HCT116 (cell line): Measurements from ENCODE around the gene TMEM106C. TPM values are rescaled to one million over a fixed set of nuclear protein-coding genes. Genes with fewer than 3 reads are reported as not detected.

ENCODE experiments used
- ATAC-seq: fragments of 200-7000 bp; cut with Tn5 transposase; 2 replicates; pipeline ENCODE4 v1.9.1; 2020; ENCODE audit warnings: mild to moderate bottlenecking, moderate library complexity
- BruUV-seq: library from RNA; stranded (reverse); fragments of 400-500 nt; replicated peaks from 2 replicates; lab custom pipeline; 2021; lab: Mats Ljungman, UMichigan
- CTCF ChIA-PET: fragments of 300-600 bp; sonication (Branson Sonifier 250); formaldehyde crosslinking; loops from one replicate; lab custom pipeline; 2021; ENCODE audit warnings: antibody characterized with exemption; lab: Charles Lee
- POLR2A ChIA-PET: fragments of 300-600, 350-600 bp; sonication (Branson Sonifier 250); formaldehyde crosslinking; loops from one replicate; lab custom pipeline; 2021; ENCODE audit warnings: antibody characterized with exemption; lab: Charles Lee
- RAD21 ChIA-PET, 2 experiments: fragments of 300-600 bp; sonication (Branson Sonifier 250); formaldehyde crosslinking; loops; one replicate each; lab custom pipeline; 2023; ENCODE audit warnings: low total read pairs in 2 of 2; ENCODE audit not compliant: uncharacterized antibody in 2 of 2, unreplicated experiment in 2 of 2, low non-redundant PET in 1 of 2; lab: Charles Lee
- DNase-seq: peaks from one replicate; pipeline ENCODE4 v3.0.0-alpha.2; 2010; ENCODE audit warnings: low read depth, low spot score
- H2AFZ ChIP-seq: fragments of 200-600 bp; shearing (Covaris generic), sonication (generic); 2 replicates; pipeline ENCODE4 v1.6.1; 2017; ENCODE audit warnings: low read depth, mixed run types, mixed read lengths, antibody characterized with exemption, low read length; ENCODE audit not compliant: poor library complexity, severe bottlenecking
- H3K27ac ChIP-seq: 2 replicates; pipeline ENCODE4 v1.5.1; 2012; ENCODE audit warnings: low read depth, low read length
- H3K27me3 ChIP-seq: fragments of 200-600 bp; sonication (generic); 2 replicates; pipeline ENCODE4 v1.6.1; 2016; ENCODE audit warnings: mixed run types, low read length, mixed read lengths; ENCODE audit not compliant: insufficient read depth
- H3K36me3 ChIP-seq, 2 experiments: fragments of 200-500 bp in 1 of 2; fragments of 200-600 bp in 1 of 2; sonication (Bioruptor generic) in 1 of 2; sonication (generic) in 1 of 2; 2 replicates each; pipeline versions ENCODE4 v1.5.1 to v1.6.1; 2014 to 2016; ENCODE audit warnings: low read length in 2 of 2, inconsistent platforms in 1 of 2, mixed read lengths in 1 of 2, mixed run types in 1 of 2; ENCODE audit not compliant: insufficient read depth in 2 of 2, control insufficient read depth in 1 of 2
- H3K4me1 ChIP-seq, 2 experiments: fragments of 200-600 bp in 1 of 2; sonication (generic) in 1 of 2; 2 replicates each; pipeline versions ENCODE4 v1.5.1 to v1.6.1; 2012 to 2017; ENCODE audit warnings: low read length in 2 of 2, inconsistent platforms in 1 of 2, mild to moderate bottlenecking in 1 of 2, mixed read lengths in 1 of 2, mixed run types in 1 of 2, moderate library complexity in 1 of 2; ENCODE audit not compliant: insufficient read depth in 2 of 2, control insufficient read depth in 1 of 2
- H3K4me2 ChIP-seq: fragments of 200-600 bp; sonication (generic); 2 replicates; pipeline ENCODE4 v1.6.1; 2017; ENCODE audit warnings: mixed run types, low read length, mixed read lengths
- H3K4me3 ChIP-seq, 2 experiments: fragments of 200-600 bp in 1 of 2; sonication (generic) in 1 of 2; replicated peaks in 1 of 2; 2 replicates each; pipeline ENCODE4 v1.5.1; 2011 to 2016; ENCODE audit warnings: low read length in 2 of 2, control low read depth in 1 of 2, low read depth in 1 of 2, mild to moderate bottlenecking in 1 of 2, mixed read lengths in 1 of 2, mixed run types in 1 of 2
- H3K79me2 ChIP-seq: fragments of 200-600 bp; sonication (generic); 2 replicates; pipeline ENCODE4 v1.6.1; 2017; ENCODE audit warnings: mild to moderate bottlenecking, mixed run types, low read length, moderate library complexity, mixed read lengths; ENCODE audit not compliant: insufficient read depth
- H3K9ac ChIP-seq: fragments of 200-600 bp; sonication (generic); 2 replicates; pipeline ENCODE4 v1.6.1; 2016; ENCODE audit warnings: low read length, mixed read lengths
- H3K9me2 ChIP-seq: fragments of 200-600 bp; sonication (generic), shearing (Covaris generic); 2 replicates; pipeline ENCODE4 v1.6.1; 2017; ENCODE audit warnings: mixed run types, mild to moderate bottlenecking, moderate library complexity; ENCODE audit not compliant: insufficient read depth
- H3K9me3 ChIP-seq, 2 experiments: fragments of 200-500 bp in 1 of 2; fragments of 200-600 bp in 1 of 2; sonication (Bioruptor generic) in 1 of 2; sonication (generic) in 1 of 2; 2 replicates each; pipeline ENCODE4 v1.6.1; 2014 to 2017; ENCODE audit warnings: low read length in 2 of 2, mixed read lengths in 2 of 2, inconsistent platforms in 1 of 2, low read depth in 1 of 2, mild to moderate bottlenecking in 1 of 2, mixed run types in 1 of 2, moderate library complexity in 1 of 2; ENCODE audit not compliant: control insufficient read depth in 1 of 2, insufficient read depth in 1 of 2
- H4K20me1 ChIP-seq: fragments of 200-600 bp; sonication (generic), shearing (Covaris generic); 2 replicates; pipeline ENCODE4 v1.6.1; 2017; ENCODE audit warnings: mixed run types, mild to moderate bottlenecking, moderate library complexity; ENCODE audit not compliant: insufficient read depth
- EGR1 ChIP-seq: IDR thresholded peaks from 2 replicates; pipeline ENCODE4 v1.6.1; 2012; ENCODE audit warnings: low read depth
- ELF1 ChIP-seq: IDR thresholded peaks from 2 replicates; pipeline ENCODE4 v1.6.1; 2012; ENCODE audit warnings: low read depth, borderline replicate concordance
- EZH2phosphoT487 ChIP-seq: fragments of 200-600 bp; IDR thresholded peaks from 2 replicates; pipeline ENCODE4 v1.6.1; 2018; ENCODE audit warnings: antibody characterized with exemption, borderline replicate concordance
- FOSL1 ChIP-seq: IDR thresholded peaks from 2 replicates; pipeline ENCODE4 v1.6.1; 2012; ENCODE audit warnings: low read depth
- JUND ChIP-seq: IDR thresholded peaks from 2 replicates; pipeline ENCODE4 v1.6.1; 2012
- POLR2A ChIP-seq: IDR thresholded peaks from 2 replicates; pipeline ENCODE4 v1.7.0; 2011; ENCODE audit warnings: borderline replicate concordance; ENCODE audit not compliant: insufficient read depth, insufficient read length; ENCODE audit errors: extremely low read depth
- POLR2AphosphoS5 ChIP-seq: IDR thresholded peaks from 2 replicates; pipeline ENCODE4 v1.6.1; 2011; ENCODE audit warnings: mild to moderate bottlenecking, low read depth, low read length, moderate library complexity
- RAD21 ChIP-seq: IDR thresholded peaks from 2 replicates; pipeline ENCODE4 v1.6.1; 2012; ENCODE audit warnings: low read depth, mild to moderate bottlenecking
- SP1 ChIP-seq: IDR thresholded peaks from 2 replicates; pipeline ENCODE4 v1.6.1; 2012; ENCODE audit warnings: low read depth
- SRF ChIP-seq: IDR thresholded peaks from 2 replicates; pipeline ENCODE4 v1.6.1; 2012; ENCODE audit warnings: low read depth
- TCF7L2 ChIP-seq: IDR thresholded peaks from 2 replicates; pipeline ENCODE4 v1.7.0; 2011; ENCODE audit warnings: borderline replicate concordance, inconsistent platforms; ENCODE audit not compliant: insufficient read depth, insufficient read length; ENCODE audit errors: extremely low read depth
- ZFX ChIP-seq: fragments of 450-650 bp; IDR thresholded peaks from 2 replicates; pipeline ENCODE4 v1.6.1; 2017
- ZNF274 ChIP-seq: fragments of 200-500 bp; sonication (Bioruptor generic); IDR thresholded peaks from 2 replicates; pipeline ENCODE4 v1.6.1; 2014; ENCODE audit warnings: mild to moderate bottlenecking, low read depth, low read length, inconsistent platforms
- intact Hi-C: fragments of 100-400 bp; cut with micrococcal nuclease; formaldehyde crosslinking; loops from 2 replicates; pipeline ENCODE4 v1.10.0; 2022
- total RNA-seq: library from RNA; stranded (reverse); gene quantifications from one replicate; pipeline ENCODE4 v1.2.1, GENCODE V29; 2021; ENCODE audit not compliant: unreplicated experiment
- TF ChIP-seq, protein P1 (sequence below): IDR thresholded peaks from 2 replicates; pipeline ENCODE4 v1.6.1; 2012; ENCODE audit warnings: low read depth
- TF ChIP-seq, protein P2 (sequence below): IDR thresholded peaks from 2 replicates; pipeline ENCODE4 v1.6.1; 2012
- TF ChIP-seq, protein P3 (sequence below): IDR thresholded peaks from 2 replicates; pipeline ENCODE4 v1.6.1; 2012
- TF ChIP-seq, protein P4 (sequence below): IDR thresholded peaks from 2 replicates; pipeline ENCODE4 v1.6.1; 2011; ENCODE audit warnings: mild to moderate bottlenecking, low read length, moderate library complexity; ENCODE audit not compliant: insufficient replicate concordance; ENCODE audit errors: extremely low read depth

The TMEM106C gene
- total RNA-seq, 1 experiment from 2014 or later, result 94.7 TPM

DNA sequence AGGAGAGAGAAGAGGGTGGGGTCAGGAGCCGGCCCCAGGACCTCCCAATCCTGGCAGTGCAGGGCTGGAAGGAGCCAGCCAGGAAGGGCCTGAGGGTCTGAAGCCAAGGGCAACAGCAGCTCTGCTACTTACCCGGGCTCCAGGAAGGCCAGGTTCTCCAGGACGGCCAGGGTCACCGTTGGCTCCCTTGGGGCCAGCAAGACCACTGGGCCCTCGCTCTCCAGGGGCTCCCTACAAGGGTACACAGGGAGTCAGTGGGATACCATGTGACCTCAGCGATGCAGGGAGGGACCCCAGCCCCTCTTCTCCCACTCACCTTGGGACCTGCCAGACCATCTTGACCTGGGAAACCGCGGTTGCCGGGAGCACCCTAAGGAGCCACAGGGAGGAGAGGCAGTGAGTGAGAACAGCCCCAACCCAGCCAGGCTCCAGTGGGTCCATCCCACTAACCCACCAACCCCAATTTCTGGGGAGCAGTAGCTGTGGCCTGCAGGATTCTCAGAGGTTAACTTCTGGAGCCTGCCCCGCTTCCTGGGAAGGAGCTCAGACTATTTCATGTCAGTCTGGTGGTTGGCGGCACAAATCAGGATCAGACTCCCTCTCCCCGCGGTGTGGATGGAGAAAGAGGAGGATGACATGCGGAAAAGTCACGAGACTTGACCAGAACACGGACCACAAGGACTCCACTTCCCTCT, 22.3 kb downstream of the TMEM106C start:
- ATAC-seq (no peak), DNase-seq (no peak)
- Histone ChIP-seq H3K79me2 (no peaks in the 10 kb centered on the region), H4K20me1 (no peaks in the 10 kb centered on the region), H3K36me3 (no peaks in the 10 kb centered on the region), H3K9ac (no peak overlapping the region), H2AFZ (no peak overlapping the region), H3K4me3 (no peak overlapping the region), H3K9me2 (no peaks in the 10 kb centered on the region), H3K4me2 (no peak overlapping the region), H3K27me3 (no peaks in the 10 kb centered on the region), H3K9me3 (no peaks in the 10 kb centered on the region), H3K27ac (no peak overlapping the region), H3K4me1 (peaks cover 0 to 6% of the 10 kb centered on the region in 2 experiments; a peak in 1 of 4 replicates)
- no TSS peak for BruUV-seq
- TF ChIP-seq, protein P1, sequence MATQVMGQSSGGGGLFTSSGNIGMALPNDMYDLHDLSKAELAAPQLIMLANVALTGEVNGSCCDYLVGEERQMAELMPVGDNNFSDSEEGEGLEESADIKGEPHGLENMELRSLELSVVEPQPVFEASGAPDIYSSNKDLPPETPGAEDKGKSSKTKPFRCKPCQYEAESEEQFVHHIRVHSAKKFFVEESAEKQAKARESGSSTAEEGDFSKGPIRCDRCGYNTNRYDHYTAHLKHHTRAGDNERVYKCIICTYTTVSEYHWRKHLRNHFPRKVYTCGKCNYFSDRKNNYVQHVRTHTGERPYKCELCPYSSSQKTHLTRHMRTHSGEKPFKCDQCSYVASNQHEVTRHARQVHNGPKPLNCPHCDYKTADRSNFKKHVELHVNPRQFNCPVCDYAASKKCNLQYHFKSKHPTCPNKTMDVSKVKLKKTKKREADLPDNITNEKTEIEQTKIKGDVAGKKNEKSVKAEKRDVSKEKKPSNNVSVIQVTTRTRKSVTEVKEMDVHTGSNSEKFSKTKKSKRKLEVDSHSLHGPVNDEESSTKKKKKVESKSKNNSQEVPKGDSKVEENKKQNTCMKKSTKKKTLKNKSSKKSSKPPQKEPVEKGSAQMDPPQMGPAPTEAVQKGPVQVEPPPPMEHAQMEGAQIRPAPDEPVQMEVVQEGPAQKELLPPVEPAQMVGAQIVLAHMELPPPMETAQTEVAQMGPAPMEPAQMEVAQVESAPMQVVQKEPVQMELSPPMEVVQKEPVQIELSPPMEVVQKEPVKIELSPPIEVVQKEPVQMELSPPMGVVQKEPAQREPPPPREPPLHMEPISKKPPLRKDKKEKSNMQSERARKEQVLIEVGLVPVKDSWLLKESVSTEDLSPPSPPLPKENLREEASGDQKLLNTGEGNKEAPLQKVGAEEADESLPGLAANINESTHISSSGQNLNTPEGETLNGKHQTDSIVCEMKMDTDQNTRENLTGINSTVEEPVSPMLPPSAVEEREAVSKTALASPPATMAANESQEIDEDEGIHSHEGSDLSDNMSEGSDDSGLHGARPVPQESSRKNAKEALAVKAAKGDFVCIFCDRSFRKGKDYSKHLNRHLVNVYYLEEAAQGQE, result no peak
- TF ChIP-seq ZFX (no peak), JUND (no peak), POLR2AphosphoS5 (no peak), POLR2A (no peak), RAD21 (no peak), EGR1 (no peak), ZNF274 (no peak), SP1 (no peak), SRF (no peak), EZH2phosphoT487 (no peak), TCF7L2 (no peak), FOSL1 (no peak), ELF1 (no peak)
- TF ChIP-seq, protein P2, sequence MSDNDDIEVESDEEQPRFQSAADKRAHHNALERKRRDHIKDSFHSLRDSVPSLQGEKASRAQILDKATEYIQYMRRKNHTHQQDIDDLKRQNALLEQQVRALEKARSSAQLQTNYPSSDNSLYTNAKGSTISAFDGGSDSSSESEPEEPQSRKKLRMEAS, result no peak
- TF ChIP-seq, protein P3, sequence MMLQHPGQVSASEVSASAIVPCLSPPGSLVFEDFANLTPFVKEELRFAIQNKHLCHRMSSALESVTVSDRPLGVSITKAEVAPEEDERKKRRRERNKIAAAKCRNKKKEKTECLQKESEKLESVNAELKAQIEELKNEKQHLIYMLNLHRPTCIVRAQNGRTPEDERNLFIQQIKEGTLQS, result no peak
- TF ChIP-seq, protein P4, sequence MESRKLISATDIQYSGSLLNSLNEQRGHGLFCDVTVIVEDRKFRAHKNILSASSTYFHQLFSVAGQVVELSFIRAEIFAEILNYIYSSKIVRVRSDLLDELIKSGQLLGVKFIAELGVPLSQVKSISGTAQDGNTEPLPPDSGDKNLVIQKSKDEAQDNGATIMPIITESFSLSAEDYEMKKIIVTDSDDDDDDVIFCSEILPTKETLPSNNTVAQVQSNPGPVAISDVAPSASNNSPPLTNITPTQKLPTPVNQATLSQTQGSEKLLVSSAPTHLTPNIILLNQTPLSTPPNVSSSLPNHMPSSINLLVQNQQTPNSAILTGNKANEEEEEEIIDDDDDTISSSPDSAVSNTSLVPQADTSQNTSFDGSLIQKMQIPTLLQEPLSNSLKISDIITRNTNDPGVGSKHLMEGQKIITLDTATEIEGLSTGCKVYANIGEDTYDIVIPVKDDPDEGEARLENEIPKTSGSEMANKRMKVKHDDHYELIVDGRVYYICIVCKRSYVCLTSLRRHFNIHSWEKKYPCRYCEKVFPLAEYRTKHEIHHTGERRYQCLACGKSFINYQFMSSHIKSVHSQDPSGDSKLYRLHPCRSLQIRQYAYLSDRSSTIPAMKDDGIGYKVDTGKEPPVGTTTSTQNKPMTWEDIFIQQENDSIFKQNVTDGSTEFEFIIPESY, result no peak
- RAD21 ChIA-PET, result no interaction called here
- intact Hi-C loops, result no loop called here
- CTCF ChIA-PET, result no interaction called here
- POLR2A ChIA-PET, result no interaction called here
